Activated CD4-positive, alpha-beta T cell treated with anti-CD3 and anti-CD28 coated beads, Interleukin-2, amount 10 ng/mL, durations not matched to agents 24 days and 14 days (primary cell): ENCODE measurements around the gene CAST. TPM values are rescaled to one million over a fixed set of nuclear protein-coding genes. Genes with fewer than 3 reads are reported as not detected.
A peak's percentile ranks its signal among the peaks of the same experiment; 100 is the strongest.

ENCODE experiments used
- DNase-seq: peaks from one replicate; pipeline ENCODE4 v3.0.0; 2022
- H3K27ac Mint-ChIP-seq: one replicate; pipeline ENCODE4 v1.8.0; 2022; ENCODE audit warnings: mild to moderate bottlenecking, mixed read lengths
- H3K27me3 Mint-ChIP-seq: one replicate; pipeline ENCODE4 v1.8.0; 2022; ENCODE audit warnings: mixed read lengths
- H3K36me3 Mint-ChIP-seq: one replicate; pipeline ENCODE4 v1.8.0; 2022; ENCODE audit warnings: low read depth, mild to moderate bottlenecking, mixed read lengths
- H3K4me1 Mint-ChIP-seq: one replicate; pipeline ENCODE4 v1.8.0; 2021; ENCODE audit warnings: mixed read lengths
- H3K4me3 Mint-ChIP-seq: one replicate; pipeline ENCODE4 v1.8.0; 2022; ENCODE audit warnings: mild to moderate bottlenecking, moderate library complexity, mixed read lengths
- H3K9me3 Mint-ChIP-seq: one replicate; pipeline ENCODE4 v1.8.0; 2021; ENCODE audit warnings: mixed read lengths
- intact Hi-C: fragments of 100-400 bp; cut with micrococcal nuclease; formaldehyde crosslinking; loops from one replicate; pipeline ENCODE4 v1.15.1; 2023
- total RNA-seq: library from RNA; stranded (reverse); gene quantifications from 2 replicates; pipeline ENCODE4 v1.2.3, GENCODE V29; 2022

Gene CAST
- total RNA-seq, 1 donor from 2014 or later: 104 TPM

DNA sequence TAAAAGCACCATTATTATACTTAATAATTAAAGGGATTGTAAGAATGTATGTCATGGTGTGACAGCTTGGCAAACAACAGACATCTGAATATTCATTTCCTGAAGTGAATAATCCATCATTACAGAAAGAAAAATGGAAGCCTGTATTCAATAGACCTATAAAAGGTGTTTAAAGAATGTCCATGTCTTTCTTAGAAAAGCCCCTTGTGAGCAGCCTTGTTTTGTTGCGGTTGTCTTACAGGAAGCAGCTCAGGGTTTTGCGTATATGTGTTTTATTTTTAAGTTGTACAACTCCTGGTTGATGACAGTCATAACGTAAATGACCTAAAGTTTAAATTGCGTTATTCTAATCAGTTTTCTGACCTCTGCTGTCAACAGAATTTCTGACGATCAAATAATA, 53.8 kb downstream of the CAST start:
- Mint-ChIP-seq H3K9me3 (no peaks in the 10 kb centered on the region), H3K27me3 (no peaks in the 10 kb centered on the region), H3K27ac (no peak overlapping the region), H3K36me3 (peaks cover 17% of the 10 kb centered on the region), H3K4me1 (peaks cover 13% of the 10 kb centered on the region), H3K4me3 (no peak overlapping the region)
- intact Hi-C loops: no loop called here
- DNase-seq: peak; percentile 45

- Mint-ChIP-seq H3K4me3 (no peak overlapping the region), H3K36me3 (peaks cover 17% of the 10 kb centered on the region), H3K27ac (no peak overlapping the region), H3K4me1 (peaks cover 13% of the 10 kb centered on the region), H3K9me3 (no peaks in the 10 kb centered on the region), H3K27me3 (no peaks in the 10 kb centered on the region)
- DNase-seq: peak; percentile 23
- intact Hi-C loops: no loop called here
Measured at GRCh38 chr5:96716716-96717115, 54.5 kb downstream of the CAST start.

DNA sequence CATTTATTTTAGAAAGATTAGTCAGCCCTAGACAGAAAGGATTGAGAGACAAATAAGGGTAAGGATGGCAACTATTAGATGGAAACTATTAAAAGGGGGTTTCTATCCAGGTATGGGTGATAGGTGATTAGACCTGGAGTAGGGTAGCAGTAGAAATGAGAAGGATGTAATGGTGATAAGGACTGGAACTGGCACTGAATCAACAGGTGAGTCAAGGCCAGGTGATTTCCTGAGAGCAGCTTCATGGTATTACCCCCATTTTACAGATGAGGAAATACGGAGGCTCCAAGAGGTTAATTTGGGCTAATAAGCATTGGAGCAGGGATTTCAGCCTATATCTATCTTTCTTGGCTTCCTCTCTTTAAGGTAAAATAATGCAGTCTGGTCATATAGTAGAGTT, 55.7 kb downstream of the CAST start:
- Mint-ChIP-seq H3K36me3 (peaks cover 13% of the 10 kb centered on the region), H3K27ac (no peak overlapping the region), H3K27me3 (no peaks in the 10 kb centered on the region), H3K4me3 (no peak overlapping the region), H3K4me1 (peaks cover 13% of the 10 kb centered on the region), H3K9me3 (no peaks in the 10 kb centered on the region)
- intact Hi-C loops: no loop called here
- DNase-seq: peak; percentile 24

- Mint-ChIP-seq H3K27me3 (no peaks in the 10 kb centered on the region), H3K4me3 (no peak overlapping the region), H3K27ac (no peak overlapping the region), H3K36me3 (peaks cover 13% of the 10 kb centered on the region), H3K9me3 (no peaks in the 10 kb centered on the region), H3K4me1 (peaks cover 13% of the 10 kb centered on the region)
- DNase-seq: peak; percentile 54
- intact Hi-C loops: no loop called here
Measured at GRCh38 chr5:96718635-96719077, 56.5 kb downstream of the CAST start.

GRCh38 chr5:96720408-96720807, 58.2 kb downstream of the CAST start:
- Mint-ChIP-seq H3K36me3 (peaks cover 16% of the 10 kb centered on the region), H3K9me3 (no peaks in the 10 kb centered on the region), H3K4me3 (no peak overlapping the region), H3K27ac (no peak overlapping the region), H3K27me3 (no peaks in the 10 kb centered on the region), H3K4me1 (peaks cover 7% of the 10 kb centered on the region)
- DNase-seq: peak; percentile 44
- intact Hi-C loops: no loop called here

DNA sequence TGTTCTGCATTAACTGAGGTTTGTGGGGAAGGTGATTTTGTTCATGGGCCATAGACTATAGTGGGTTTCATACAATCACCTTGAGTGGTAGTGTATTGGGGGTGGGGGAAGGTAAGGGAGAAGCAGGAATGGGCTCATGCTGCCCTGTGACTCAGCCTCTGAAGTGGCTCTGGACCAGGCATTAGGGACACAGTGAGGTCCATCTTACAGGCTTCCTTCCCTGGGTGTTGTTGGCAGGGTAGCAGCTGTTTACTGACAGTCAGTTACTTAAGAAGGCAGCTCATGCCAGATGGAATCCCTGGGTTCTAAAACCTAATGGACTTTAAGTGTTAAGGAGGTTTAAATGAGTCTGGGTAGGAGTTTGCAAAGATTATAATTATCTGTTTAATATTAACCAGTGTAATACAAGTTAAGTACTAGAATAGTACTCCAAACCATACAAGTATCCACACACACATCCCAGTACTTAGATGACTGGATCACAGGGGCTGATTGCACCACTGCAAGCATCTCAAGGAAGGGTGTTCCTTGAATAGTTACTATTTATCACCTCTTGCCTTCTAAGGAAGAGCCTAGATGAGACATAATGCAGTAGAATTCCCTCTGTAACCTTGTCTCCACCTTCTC, 59.3 kb downstream of the CAST start:
- Mint-ChIP-seq H3K27me3 (no peaks in the 10 kb centered on the region), H3K4me1 (peaks cover 3% of the 10 kb centered on the region), H3K4me3 (no peak overlapping the region), H3K27ac (no peak overlapping the region), H3K36me3 (peaks cover 16% of the 10 kb centered on the region), H3K9me3 (no peaks in the 10 kb centered on the region)
- peak; percentile 50 for DNase-seq
- intact Hi-C loops: no loop called here

DNA sequence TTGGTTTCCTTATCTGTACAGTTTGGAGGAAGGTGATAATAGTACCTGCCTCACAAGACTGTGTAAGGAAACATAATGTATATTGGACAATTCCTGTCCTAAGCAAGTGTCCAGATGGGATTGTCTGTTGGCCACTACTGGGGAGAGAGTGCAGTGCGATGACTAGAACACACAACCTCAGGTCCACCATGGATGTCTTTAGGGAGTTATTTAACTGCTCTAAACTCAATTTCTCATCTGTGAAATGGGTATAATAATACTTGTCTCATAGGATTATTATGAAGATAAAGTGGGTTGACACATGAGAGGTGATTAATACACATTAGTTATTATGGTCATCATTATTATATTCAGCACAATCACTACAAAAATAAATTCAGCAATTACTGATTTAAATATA, 63.1 kb downstream of the CAST start:
- intact Hi-C loops: no loop called here
- H3K4me3 Mint-ChIP-seq: no peak overlapping the region
- no peak for DNase-seq
- no peak overlapping the region for H3K27ac Mint-ChIP-seq
- H3K27me3 Mint-ChIP-seq: no peaks in the 10 kb centered on the region
- H3K4me1 Mint-ChIP-seq: no peaks in the 10 kb centered on the region
- peaks cover 24% of the 10 kb centered on the region for H3K36me3 Mint-ChIP-seq
- H3K9me3 Mint-ChIP-seq: no peaks in the 10 kb centered on the region

DNA sequence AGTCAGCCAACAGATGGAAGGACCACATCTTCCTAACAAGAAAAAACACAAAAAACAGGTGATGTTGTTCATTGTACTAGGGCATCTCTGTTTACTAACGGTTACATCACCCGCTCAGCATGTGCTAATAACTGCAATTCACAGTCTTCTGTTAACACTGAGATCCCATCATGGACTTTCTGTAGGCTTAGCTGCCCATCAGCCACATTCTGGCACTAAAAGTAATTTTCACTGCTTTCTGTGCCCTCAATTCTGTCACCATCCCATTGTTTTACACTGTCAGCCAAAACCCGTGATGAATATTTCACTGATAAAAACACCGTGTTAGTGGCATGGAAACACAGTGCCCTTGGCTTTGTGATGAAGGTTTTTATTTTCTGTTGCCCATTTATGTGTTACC, 64.6 kb downstream of the CAST start:
- H3K9me3 Mint-ChIP-seq: no peaks in the 10 kb centered on the region
- DNase-seq: peak; percentile 22
- peaks cover 36% of the 10 kb centered on the region for H3K36me3 Mint-ChIP-seq
- no peaks in the 10 kb centered on the region for H3K27me3 Mint-ChIP-seq
- no peak overlapping the region for H3K27ac Mint-ChIP-seq
- H3K4me3 Mint-ChIP-seq: no peak overlapping the region
- H3K4me1 Mint-ChIP-seq: no peaks in the 10 kb centered on the region
- intact Hi-C loops: no loop called here

DNA sequence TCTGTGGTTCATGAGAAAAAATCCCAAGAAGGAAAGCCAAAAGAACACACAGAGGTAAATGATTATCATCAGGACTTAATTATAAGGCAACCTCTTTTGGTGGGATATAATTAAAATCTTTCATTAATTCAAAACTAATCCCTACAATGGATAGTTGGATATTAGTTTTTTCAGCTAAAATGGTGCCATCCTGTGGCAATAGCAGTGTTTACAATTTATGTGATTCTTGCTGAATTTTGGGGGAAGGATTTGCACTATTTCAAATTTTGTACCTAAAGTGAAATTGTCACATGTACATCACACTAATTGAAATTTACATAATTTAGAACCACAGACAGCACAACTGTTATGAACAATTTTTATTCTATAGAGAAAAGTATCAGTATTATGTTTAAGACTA, 67.0 kb downstream of the CAST start:
- Mint-ChIP-seq H3K27ac (no peak overlapping the region), H3K36me3 (peaks cover 42% of the 10 kb centered on the region), H3K4me1 (peaks cover 4% of the 10 kb centered on the region), H3K4me3 (no peak overlapping the region), H3K9me3 (no peaks in the 10 kb centered on the region), H3K27me3 (no peaks in the 10 kb centered on the region)
- intact Hi-C loops: loop anchor here (2.0 kb wide), 1 partner anchor 114 kb away; no protein-coding TSS in a partner anchor
- peak; percentile 9 for DNase-seq

DNA sequence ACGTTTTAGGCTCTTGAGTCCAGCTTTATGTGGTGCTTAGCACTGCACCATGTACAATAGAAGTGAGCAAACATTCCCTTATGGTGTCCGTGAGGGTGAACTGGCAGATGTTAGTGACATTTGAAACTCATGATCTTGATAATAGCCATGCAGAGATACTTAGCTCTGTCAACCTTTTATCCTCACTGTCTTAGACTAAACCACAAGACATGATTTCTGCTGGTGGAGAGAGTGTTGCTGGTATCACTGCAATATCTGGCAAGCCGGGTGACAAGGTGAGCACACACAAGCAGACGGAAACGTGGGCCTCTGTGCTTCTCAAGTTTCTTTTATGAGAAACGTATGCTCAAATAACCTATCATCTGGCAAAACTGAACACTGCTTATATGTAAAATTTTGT, 68.4 kb downstream of the CAST start:
- DNase-seq: peak; percentile 30
- H3K4me1 Mint-ChIP-seq: peaks cover 6% of the 10 kb centered on the region
- H3K36me3 Mint-ChIP-seq: peaks cover 39% of the 10 kb centered on the region
- no peaks in the 10 kb centered on the region for H3K9me3 Mint-ChIP-seq
- H3K27me3 Mint-ChIP-seq: no peaks in the 10 kb centered on the region
- intact Hi-C loops: no loop called here
- H3K27ac Mint-ChIP-seq: no peak overlapping the region
- H3K4me3 Mint-ChIP-seq: no peak overlapping the region

- intact Hi-C loops: no loop called here
- Mint-ChIP-seq H3K36me3 (peaks cover 40% of the 10 kb centered on the region), H3K27me3 (no peaks in the 10 kb centered on the region), H3K9me3 (no peaks in the 10 kb centered on the region), H3K27ac (no peak overlapping the region), H3K4me3 (no peak overlapping the region), H3K4me1 (peaks cover 6% of the 10 kb centered on the region)
- peak; percentile 44 for DNase-seq
Measured at GRCh38 chr5:96733771-96734500, 71.8 kb downstream of the CAST start.

- no peaks in the 10 kb centered on the region for H3K9me3 Mint-ChIP-seq
- intact Hi-C loops: no loop called here
- peak; percentile 35 for DNase-seq
- H3K27me3 Mint-ChIP-seq: no peaks in the 10 kb centered on the region
- H3K36me3 Mint-ChIP-seq: peaks cover 36% of the 10 kb centered on the region
- H3K4me1 Mint-ChIP-seq: peaks cover 6% of the 10 kb centered on the region
- H3K4me3 Mint-ChIP-seq: no peak overlapping the region
- no peak overlapping the region for H3K27ac Mint-ChIP-seq
Measured at GRCh38 chr5:96734871-96735325, 72.7 kb downstream of the CAST start.

- Mint-ChIP-seq H3K4me1 (peaks cover 11% of the 10 kb centered on the region), H3K27me3 (no peaks in the 10 kb centered on the region), H3K36me3 (peaks cover 40% of the 10 kb centered on the region), H3K9me3 (no peaks in the 10 kb centered on the region), H3K27ac (no peak overlapping the region), H3K4me3 (no peak overlapping the region)
- intact Hi-C loops: no loop called here
- DNase-seq: peak; percentile 41
Measured at GRCh38 chr5:96736937-96737336, 74.8 kb downstream of the CAST start.

GRCh38 chr5:96741106-96741505, 78.9 kb downstream of the CAST start:
- peaks cover 48% of the 10 kb centered on the region for H3K36me3 Mint-ChIP-seq
- peaks cover 21% of the 10 kb centered on the region for H3K4me1 Mint-ChIP-seq
- DNase-seq: peak; percentile 34
- peak overlapping the region; percentile 18 for H3K27ac Mint-ChIP-seq
- H3K4me3 Mint-ChIP-seq: no peak overlapping the region
- no peaks in the 10 kb centered on the region for H3K9me3 Mint-ChIP-seq
- no peaks in the 10 kb centered on the region for H3K27me3 Mint-ChIP-seq
- intact Hi-C loops: no loop called here
